H9 (cell line): ENCODE data around the gene PMEPA1. TPM values are rescaled to one million over a fixed set of nuclear protein-coding genes. Genes with fewer than 3 reads are reported as not detected.

ENCODE experiments used
- DNase-seq: peaks from one replicate; pipeline ENCODE4 v3.0.0-alpha.2; 2017
- H2AFZ ChIP-seq: one replicate; pipeline ENCODE4 v1.6.1; 2013; ENCODE audit warnings: mild to moderate bottlenecking, low read length, control low read depth, moderate library complexity
- H2AK5ac ChIP-seq: 2 replicates; pipeline ENCODE4 v1.6.1; 2013; ENCODE audit warnings: low read length, control low read depth, mixed read lengths; ENCODE audit not compliant: insufficient read length
- H2BK120ac ChIP-seq: one replicate; pipeline ENCODE4 v1.6.1; 2013; ENCODE audit warnings: low read depth, mild to moderate bottlenecking, low read length, control low read depth, inconsistent platforms; ENCODE audit not compliant: poor library complexity, severe bottlenecking
- H2BK12ac ChIP-seq: 2 replicates; pipeline ENCODE4 v1.6.1; 2013; ENCODE audit warnings: low read length, control low read depth, mixed read lengths, low read depth; ENCODE audit not compliant: insufficient read length
- H2BK15ac ChIP-seq: 2 replicates; pipeline ENCODE4 v1.6.1; 2013; ENCODE audit warnings: low read depth, low read length, control low read depth
- H2BK20ac ChIP-seq: one replicate; pipeline ENCODE4 v1.6.1; 2013; ENCODE audit warnings: low read depth, mild to moderate bottlenecking, low read length, control low read depth, inconsistent platforms; ENCODE audit not compliant: poor library complexity, severe bottlenecking
- H2BK5ac ChIP-seq: 2 replicates; pipeline ENCODE4 v1.6.1; 2013; ENCODE audit warnings: low read length, control low read depth, mixed read lengths; ENCODE audit not compliant: insufficient read length
- H3K14ac ChIP-seq: 2 replicates; pipeline ENCODE4 v1.6.1; 2013; ENCODE audit warnings: low read length, control low read depth; ENCODE audit not compliant: insufficient read depth
- H3K18ac ChIP-seq: 2 replicates; pipeline ENCODE4 v1.6.1; 2013; ENCODE audit warnings: low read depth, mild to moderate bottlenecking, mixed read lengths, low read length, control low read depth; ENCODE audit not compliant: insufficient read length
- H3K23ac ChIP-seq: 2 replicates; pipeline ENCODE4 v1.6.1; 2013; ENCODE audit warnings: low read length, control low read depth, mixed read lengths, low read depth; ENCODE audit not compliant: insufficient read length
- H3K23me2 ChIP-seq: 2 replicates; pipeline ENCODE4 v1.6.1; 2013; ENCODE audit warnings: low read depth, mild to moderate bottlenecking, mixed read lengths, low read length, control low read depth; ENCODE audit not compliant: insufficient read length, poor library complexity, severe bottlenecking
- H3K27ac ChIP-seq: 2 replicates; pipeline ENCODE4 v1.5.1; 2013; ENCODE audit warnings: low read length, control low read depth, mixed read lengths, low read depth; ENCODE audit not compliant: insufficient read length
- H3K27me3 ChIP-seq: 2 replicates; pipeline ENCODE4 v1.6.1; 2013; ENCODE audit warnings: low read length, control low read depth, inconsistent platforms; ENCODE audit not compliant: insufficient read depth
- H3K4ac ChIP-seq: 2 replicates; pipeline ENCODE4 v1.6.1; 2013; ENCODE audit warnings: low read depth, mild to moderate bottlenecking, control low read depth, inconsistent platforms, low read length, moderate library complexity
- H3K4me1 ChIP-seq: 2 replicates; pipeline ENCODE4 v1.6.1; 2013; ENCODE audit warnings: low read length, control low read depth, inconsistent platforms; ENCODE audit not compliant: insufficient read depth
- H3K4me2 ChIP-seq: 2 replicates; pipeline ENCODE4 v1.6.1; 2013; ENCODE audit warnings: low read length, control low read depth, mixed read lengths; ENCODE audit not compliant: insufficient read length, insufficient read depth
- H3K56ac ChIP-seq: 2 replicates; pipeline ENCODE4 v1.6.1; 2013; ENCODE audit warnings: low read depth, mild to moderate bottlenecking, mixed read lengths, low read length, control low read depth; ENCODE audit not compliant: insufficient read length
- H3K79me1 ChIP-seq: 2 replicates; pipeline ENCODE4 v1.6.1; 2013; ENCODE audit warnings: low read depth, mild to moderate bottlenecking, moderate library complexity, low read length, control low read depth, inconsistent platforms; ENCODE audit not compliant: insufficient read depth, poor library complexity, severe bottlenecking
- H3K79me2 ChIP-seq: 2 replicates; pipeline ENCODE4 v1.6.1; 2013; ENCODE audit warnings: low read length, control low read depth, inconsistent platforms; ENCODE audit not compliant: insufficient read depth
- H3K9ac ChIP-seq: 2 replicates; pipeline ENCODE4 v1.6.1; 2013; ENCODE audit warnings: low read length, control low read depth, mixed read lengths; ENCODE audit not compliant: insufficient read length; ENCODE audit errors: extremely low read depth
- H3K9me3 ChIP-seq: one replicate; pipeline ENCODE4 v1.6.1; 2013; ENCODE audit warnings: low read depth, low read length, inconsistent platforms; ENCODE audit not compliant: control insufficient read depth
- H3T11ph ChIP-seq: one replicate; pipeline ENCODE4 v1.6.1; 2013; ENCODE audit warnings: mild to moderate bottlenecking, low read length, control low read depth, inconsistent platforms
- H4K20me1 ChIP-seq: one replicate; pipeline ENCODE4 v1.6.1; 2013; ENCODE audit not compliant: control insufficient read depth, insufficient read length, insufficient read depth
- H4K5ac ChIP-seq: 2 replicates; pipeline ENCODE4 v1.6.1; 2013; ENCODE audit warnings: low read depth, mild to moderate bottlenecking, mixed read lengths, low read length, control low read depth; ENCODE audit not compliant: insufficient read length
- H4K8ac ChIP-seq: replicated peaks from 2 replicates; pipeline ENCODE4 v1.6.1; 2013; ENCODE audit warnings: low read length, control low read depth, mixed read lengths, low read depth; ENCODE audit not compliant: insufficient read length
- H4K91ac ChIP-seq: 2 replicates; pipeline ENCODE4 v1.6.1; 2013; ENCODE audit warnings: low read depth, mild to moderate bottlenecking, moderate library complexity, mixed read lengths, low read length, control low read depth; ENCODE audit not compliant: insufficient read length
- H3K27ac Mint-ChIP-seq, 3 experiments: 2 replicates in 2 of 3; 3 replicates in 1 of 3; pipeline ENCODE4 v1.8.0; 2020 to 2021; ENCODE audit warnings: mixed read lengths in 3 of 3, mild to moderate bottlenecking in 1 of 3, moderate library complexity in 1 of 3
- H3K27me3 Mint-ChIP-seq: 2 replicates; pipeline ENCODE4 v1.8.0; 2021; ENCODE audit warnings: low read depth, mild to moderate bottlenecking, moderate library complexity, mixed read lengths
- H3K36me3 Mint-ChIP-seq, 3 experiments: 2 replicates in 2 of 3; 3 replicates in 1 of 3; pipeline ENCODE4 v1.8.0; 2020 to 2021; ENCODE audit warnings: low read depth in 3 of 3, mixed read lengths in 3 of 3; ENCODE audit not compliant: insufficient read depth in 1 of 3
- H3K4me1 Mint-ChIP-seq, 2 experiments: 2 replicates each; pipeline ENCODE4 v1.8.0; 2020; ENCODE audit warnings: mixed read lengths in 2 of 2
- H3K4me3 Mint-ChIP-seq, 2 experiments: 2 replicates in 1 of 2; 3 replicates in 1 of 2; pipeline ENCODE4 v1.8.0; 2020 to 2021; ENCODE audit warnings: mild to moderate bottlenecking in 2 of 2, mixed read lengths in 2 of 2, moderate library complexity in 1 of 2
- H3K9me3 Mint-ChIP-seq, 2 experiments: 2 replicates in 1 of 2; 3 replicates in 1 of 2; pipeline ENCODE4 v1.8.0; 2020; ENCODE audit warnings: mild to moderate bottlenecking in 2 of 2, mixed read lengths in 2 of 2, moderate library complexity in 1 of 2
- WGBS: extraction: QIAGEN DNeasy Blood & Tissue Kit; methylation state at CpG from one replicate; pipeline ENCODE4 v1.1.7; 2013; ENCODE audit warnings: missing lambda C conversion rate, low lambda C conversion rate, mixed read lengths; ENCODE audit not compliant: insufficient read length; ENCODE audit errors: extremely low coverage; 5-methylcytosine and 5-hydroxymethylcytosine counted together
- total RNA-seq: library from RNA; stranded (reverse); gene quantifications from 2 replicates; pipeline ENCODE4 v1.2.1, GENCODE V29; 2021
- TF ChIP-seq, protein P1 (sequence below): fragments of 200-600 bp; sonication (generic); conservative IDR thresholded peaks from 3 replicates; pipeline ENCODE4 v1.8.0; 2021; ENCODE audit warnings: antibody characterized with exemption, mild to moderate bottlenecking

PMEPA1 gene
- total RNA-seq, 1 experiment from 2014 or later, result 34.6 TPM

DNA sequence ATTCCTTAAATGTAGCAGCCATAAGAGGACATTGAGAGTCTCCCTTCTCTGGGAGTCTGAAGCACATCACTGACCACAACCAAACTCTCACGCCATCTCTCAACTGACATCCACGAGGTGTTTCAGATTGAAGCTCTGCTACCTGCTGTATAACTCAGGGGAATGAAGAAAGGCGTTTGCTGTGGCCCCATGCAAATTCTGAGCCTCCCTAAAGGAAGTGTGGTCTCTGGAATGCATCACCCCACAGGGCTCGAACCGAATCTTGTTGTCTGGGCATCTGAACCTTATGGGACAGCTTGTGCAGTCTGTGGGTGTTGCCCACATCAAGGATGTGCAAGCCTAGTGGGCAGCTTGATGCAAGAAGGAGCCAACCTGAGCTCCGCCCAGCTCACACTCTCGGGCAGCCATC lies 10.9 kb downstream of the PMEPA1 start:
- Histone ChIP-seq H2BK5ac (no peak overlapping the region), H3K79me1 (peaks cover 14% of the 10 kb centered on the region), H3K9me3 (no peaks in the 10 kb centered on the region), H3K27me3 (no peaks in the 10 kb centered on the region), H4K91ac (no peak overlapping the region), H2BK12ac (no peak overlapping the region), H4K8ac (no peak overlapping the region), H4K5ac (no peak overlapping the region), H3K23ac (no peak overlapping the region), H3K27ac (no peak overlapping the region), H3T11ph (no peak overlapping the region), H3K4me2 (no peak overlapping the region), H2AFZ (no peak overlapping the region), H3K56ac (no peak overlapping the region), H2BK15ac (no peak overlapping the region), H3K4ac (no peak overlapping the region), H4K20me1 (no peaks in the 10 kb centered on the region), H3K23me2 (no peaks in the 10 kb centered on the region), H3K18ac (no peak overlapping the region), H3K4me1 (peaks cover 2% of the 10 kb centered on the region; the same call in 1 of the 2 replicates), H3K79me2 (peaks cover 75% of the 10 kb centered on the region; the same call in 1 of the 2 replicates), H2BK20ac (no peak overlapping the region), H3K14ac (no peak overlapping the region), H2AK5ac (no peak overlapping the region), H2BK120ac (no peak overlapping the region), H3K9ac (no peak overlapping the region)
- TF ChIP-seq, protein P1, sequence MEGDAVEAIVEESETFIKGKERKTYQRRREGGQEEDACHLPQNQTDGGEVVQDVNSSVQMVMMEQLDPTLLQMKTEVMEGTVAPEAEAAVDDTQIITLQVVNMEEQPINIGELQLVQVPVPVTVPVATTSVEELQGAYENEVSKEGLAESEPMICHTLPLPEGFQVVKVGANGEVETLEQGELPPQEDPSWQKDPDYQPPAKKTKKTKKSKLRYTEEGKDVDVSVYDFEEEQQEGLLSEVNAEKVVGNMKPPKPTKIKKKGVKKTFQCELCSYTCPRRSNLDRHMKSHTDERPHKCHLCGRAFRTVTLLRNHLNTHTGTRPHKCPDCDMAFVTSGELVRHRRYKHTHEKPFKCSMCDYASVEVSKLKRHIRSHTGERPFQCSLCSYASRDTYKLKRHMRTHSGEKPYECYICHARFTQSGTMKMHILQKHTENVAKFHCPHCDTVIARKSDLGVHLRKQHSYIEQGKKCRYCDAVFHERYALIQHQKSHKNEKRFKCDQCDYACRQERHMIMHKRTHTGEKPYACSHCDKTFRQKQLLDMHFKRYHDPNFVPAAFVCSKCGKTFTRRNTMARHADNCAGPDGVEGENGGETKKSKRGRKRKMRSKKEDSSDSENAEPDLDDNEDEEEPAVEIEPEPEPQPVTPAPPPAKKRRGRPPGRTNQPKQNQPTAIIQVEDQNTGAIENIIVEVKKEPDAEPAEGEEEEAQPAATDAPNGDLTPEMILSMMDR, result no peak
- Mint-ChIP-seq H3K27me3 (no peaks in the 10 kb centered on the region), H3K9me3 (no peaks in the 10 kb centered on the region), H3K4me3 (no peak overlapping the region), H3K27ac (peak overlapping the region in 1 of 3 experiments; percentile 53; a peak in 2 of 7 replicates), H3K36me3 (peaks cover 0 to 6% (median 0%) of the 10 kb centered on the region in 3 experiments; a peak in 3 of 7 replicates), H3K4me1 (peaks cover 17 to 65% of the 10 kb centered on the region in 2 experiments)
- DNase-seq, result no peak
- no CpG with 5 or more reads among the region's 7 CpGs for WGBS
